ENCODE measurements around the gene ENGASE.

Gene ENGASE

GRCh38 chr17:79095345-79096055 is 20.9 kb downstream of the ENGASE start:
- DNase-seq: no peak

- DNase-seq: no peak
Measured at GRCh38 chr17:79096477-79096876, 21.9 kb downstream of the ENGASE start.

- no peak for DNase-seq
Measured at GRCh38 chr17:79097226-79098055, 22.8 kb downstream of the ENGASE start.

GRCh38 chr17:79098282-79098867 is 23.8 kb downstream of the ENGASE start:
- no peak for DNase-seq

GRCh38 chr17:79100405-79100804 is 25.8 kb downstream of the ENGASE start:
- DNase-seq: no peak

- no peak for DNase-seq
Measured at GRCh38 chr17:79101111-79101673, 26.6 kb downstream of the ENGASE start.

- no peak for DNase-seq
Measured at GRCh38 chr17:79102214-79102613, 27.6 kb downstream of the ENGASE start.

GRCh38 chr17:79104898-79105600 is 30.4 kb downstream of the ENGASE start:
- no peak for DNase-seq

GRCh38 chr17:79105937-79106336 is 31.3 kb downstream of the ENGASE start:
- no peak for DNase-seq

- DNase-seq: no peak
Measured at GRCh38 chr17:79106958-79107357, 32.3 kb downstream of the ENGASE start.

- DNase-seq: no peak
Measured at GRCh38 chr17:79107499-79108231, 33.0 kb downstream of the ENGASE start.

GRCh38 chr17:79108232-79108850 is 33.7 kb downstream of the ENGASE start:
- no peak for DNase-seq

- DNase-seq: no peak
Measured at GRCh38 chr17:79108870-79109269, 34.2 kb downstream of the ENGASE start.

- DNase-seq: no peak
Measured at GRCh38 chr17:79109584-79109983, 35.0 kb downstream of the ENGASE start.

GRCh38 chr17:79111097-79111496 is 36.5 kb downstream of the ENGASE start:
- no peak for DNase-seq

GRCh38 chr17:79112471-79112870 is 37.8 kb downstream of the ENGASE start:
- no peak for DNase-seq

- no peak for DNase-seq
Measured at GRCh38 chr17:79113699-79114457, 39.3 kb downstream of the ENGASE start.

- no peak for DNase-seq
Measured at GRCh38 chr17:79114458-79115301, 40.1 kb downstream of the ENGASE start.

- no peak for DNase-seq
Measured at GRCh38 chr17:79115487-79115886, 40.9 kb downstream of the ENGASE start.
